HK-2 (cell line): Measurements from ENCODE around the gene SLC1A5.
A peak's percentile ranks its signal among the peaks of the same experiment; 100 is the strongest.

ENCODE experiments used
- DNase-seq: peaks from one replicate; pipeline ENCODE4 v3.0.0-alpha.2; 2018; ENCODE audit not compliant: unreplicated experiment

SLC1A5 gene

GRCh38 chr19:46742926-46743480 is 45.4 kb downstream of the SLC1A5 start:
- DNase-seq = no peak

- DNase-seq = no peak
These were observed 46.9 kb downstream of the SLC1A5 start for GRCh38 chr19:46741447-46741846.

GRCh38 chr19:46739290-46739771 is 49.1 kb downstream of the SLC1A5 start:
- no peak for DNase-seq

GRCh38 chr19:46737761-46738171 is 50.6 kb downstream of the SLC1A5 start:
- DNase-seq = no peak

- no peak for DNase-seq
These were observed 51.1 kb downstream of the SLC1A5 start for GRCh38 chr19:46737298-46737654.

- no peak for DNase-seq
These were observed 51.7 kb downstream of the SLC1A5 start for GRCh38 chr19:46736531-46737297.

GRCh38 chr19:46733690-46734292 is 54.6 kb downstream of the SLC1A5 start:
- no peak for DNase-seq

- DNase-seq = peak; percentile 63
These were observed 55.3 kb downstream of the SLC1A5 start for GRCh38 chr19:46732966-46733689.

GRCh38 chr19:46732172-46732938 is 56.0 kb downstream of the SLC1A5 start:
- peak; percentile 94 for DNase-seq

GRCh38 chr19:46731584-46731983 is 56.8 kb downstream of the SLC1A5 start:
- peak; percentile 34 for DNase-seq

- DNase-seq = peak; percentile 89
These were observed 57.3 kb downstream of the SLC1A5 start for GRCh38 chr19:46731007-46731501.

GRCh38 chr19:46730595-46730994 is 57.8 kb downstream of the SLC1A5 start:
- DNase-seq = no peak

GRCh38 chr19:46730187-46730586 is 58.2 kb downstream of the SLC1A5 start:
- no peak for DNase-seq

- no peak for DNase-seq
These were observed 58.7 kb downstream of the SLC1A5 start for GRCh38 chr19:46729696-46730095.

GRCh38 chr19:46728693-46729339 is 59.6 kb downstream of the SLC1A5 start:
- peak; percentile 65 for DNase-seq

- no peak for DNase-seq
These were observed 60.2 kb downstream of the SLC1A5 start for GRCh38 chr19:46728208-46728607.

- no peak for DNase-seq
These were observed 60.6 kb downstream of the SLC1A5 start for GRCh38 chr19:46727757-46728156.

GRCh38 chr19:46726971-46727501 is 61.4 kb downstream of the SLC1A5 start:
- no peak for DNase-seq

GRCh38 chr19:46726551-46726950 is 61.8 kb downstream of the SLC1A5 start:
- no peak for DNase-seq

GRCh38 chr19:46725859-46726393 is 62.5 kb downstream of the SLC1A5 start:
- DNase-seq = no peak
